GM12878 (cell line): ENCODE data around the gene REPS1. TPM values are rescaled to one million over a fixed set of nuclear protein-coding genes. Genes with fewer than 3 reads are reported as not detected.

Experiments
- ATAC-seq: fragments of 200-7000 bp; cut with Tn5 transposase; 3 replicates; pipeline ENCODE4 v1.9.1; 2020; ENCODE audit warnings: mild to moderate bottlenecking, moderate library complexity
- BruUV-seq: library from RNA; stranded (reverse); fragments of 400-500 nt; replicated peaks from 2 replicates; lab custom pipeline; 2021; lab: Mats Ljungman, UMichigan
- CTCF ChIA-PET: fragments of 300-600 bp; sonication (Branson Sonifier 250); formaldehyde crosslinking; extraction: SDS; loops from one replicate; lab custom pipeline; 2021; ENCODE audit warnings: inconsistent platforms; lab: Yijun Ruan, JAX
- POLR2A ChIA-PET: fragments of 350-600 bp; formaldehyde crosslinking; extraction: SDS; loops from one replicate; lab custom pipeline; 2021; ENCODE audit warnings: inconsistent platforms; lab: Charles Lee
- RAD21 ChIA-PET: fragments of 300-600 bp; sonication (Branson Sonifier 250); formaldehyde crosslinking; loops from one replicate; lab custom pipeline; 2023; ENCODE audit warnings: antibody characterized with exemption; ENCODE audit not compliant: unreplicated experiment; lab: Charles Lee
- SMC1A ChIA-PET: fragments of 300-600 bp; sonication (Branson Sonifier 250); formaldehyde crosslinking; loops from one replicate; lab custom pipeline; 2023; ENCODE audit not compliant: unreplicated experiment, uncharacterized antibody; lab: Charles Lee
- DNase-seq: peaks from one replicate; pipeline ENCODE4 v3.0.0-alpha.2; 2011; ENCODE audit warnings: low read depth, low spot score
- FAIRE-seq: peaks from 3 replicates; lab custom pipeline; 2011; peaks lifted over from hg19 to GRCh38; lab: Jason Lieb, UNC
- H2AFZ ChIP-seq: 2 replicates; pipeline ENCODE4 v1.6.0; 2011; ENCODE audit warnings: low read depth, low read length, control low read depth; ENCODE audit not compliant: control insufficient read depth
- H3K27ac ChIP-seq: 2 replicates; pipeline ENCODE4 v1.5.1; 2011; ENCODE audit warnings: control low read depth; ENCODE audit not compliant: control insufficient read depth, insufficient read depth
- H3K27me3 ChIP-seq, 2 experiments: replicated peaks in 1 of 2; 2 replicates each; pipeline versions ENCODE4 v1.6.0 to v1.6.1; 2011; ENCODE audit warnings: low read length in 1 of 2; ENCODE audit not compliant: control insufficient read depth in 2 of 2, insufficient read depth in 2 of 2
- H3K36me3 ChIP-seq, 2 experiments: 2 replicates each; pipeline ENCODE4 v1.5.1; 2011; ENCODE audit warnings: low read length in 1 of 2; ENCODE audit not compliant: control insufficient read depth in 2 of 2, insufficient read depth in 2 of 2
- H3K4me1 ChIP-seq: 2 replicates; pipeline ENCODE4 v1.6.1; 2011; ENCODE audit warnings: mild to moderate bottlenecking, low read length, moderate library complexity, mixed read lengths; ENCODE audit not compliant: control insufficient read depth, insufficient read depth
- H3K4me2 ChIP-seq: 2 replicates; pipeline ENCODE4 v1.6.0; 2011; ENCODE audit warnings: control low read depth; ENCODE audit not compliant: control insufficient read depth, insufficient read depth
- H3K4me3 ChIP-seq: fragments of 200-600 bp; sonication (generic); 2 replicates; pipeline ENCODE4 v1.5.1; 2016
- H3K79me2 ChIP-seq: 2 replicates; pipeline ENCODE4 v1.6.0; 2011; ENCODE audit warnings: low read length; ENCODE audit not compliant: control insufficient read depth, insufficient read depth
- H3K9ac ChIP-seq: 2 replicates; pipeline ENCODE4 v1.8.0; 2011; ENCODE audit warnings: low read length, control low read depth, mixed read lengths; ENCODE audit not compliant: control insufficient read depth, insufficient read depth
- H3K9me3 ChIP-seq: replicated peaks from 3 replicates; pipeline ENCODE4 v1.5.1; 2011; ENCODE audit warnings: mild to moderate bottlenecking, low read length; ENCODE audit not compliant: control insufficient read depth, insufficient read depth
- H4K20me1 ChIP-seq: 2 replicates; pipeline ENCODE4 v1.6.0; 2011; ENCODE audit not compliant: control insufficient read depth, insufficient read depth
- ATF3 ChIP-seq: IDR thresholded peaks from 2 replicates; pipeline ENCODE4 v1.6.1; 2011; ENCODE audit warnings: low read depth, mild to moderate bottlenecking, low read length, moderate library complexity, borderline replicate concordance; ENCODE audit errors: extremely low read depth
- CHD2 ChIP-seq: IDR thresholded peaks from 2 replicates; pipeline ENCODE4 v1.6.1; 2011; ENCODE audit warnings: low read depth, low read length, improper control_type of control experiment, borderline replicate concordance
- ETV6 ChIP-seq, 2 experiments: fragments of 450-650 bp in 1 of 2; IDR thresholded peaks in 1 of 2; conservative IDR thresholded peaks in 1 of 2; 2 replicates each; pipeline ENCODE4 v1.6.1; 2014; ENCODE audit warnings: antibody characterized with exemption in 1 of 2, borderline replicate concordance in 1 of 2, low read depth in 1 of 2, mild to moderate bottlenecking in 1 of 2, moderate library complexity in 1 of 2
- HDGF ChIP-seq: fragments of 450-650 bp; IDR thresholded peaks from 2 replicates; pipeline ENCODE4 v1.6.1; 2016; ENCODE audit warnings: antibody characterized with exemption
- IKZF2 ChIP-seq, 2 experiments: fragments of 450-650 bp; IDR thresholded peaks; 2 replicates each; pipeline ENCODE4 v1.6.1; 2017; ENCODE audit warnings: mild to moderate bottlenecking in 2 of 2, moderate library complexity in 2 of 2
- NFYB ChIP-seq: IDR thresholded peaks from 2 replicates; pipeline ENCODE4 v1.6.1; 2011; ENCODE audit warnings: low read depth, mild to moderate bottlenecking, low read length, improper control_type of control experiment, moderate library complexity; ENCODE audit not compliant: insufficient read depth
- NKRF ChIP-seq: fragments of 450-650 bp; conservative IDR thresholded peaks from 2 replicates; pipeline ENCODE4 v1.6.1; 2017; ENCODE audit warnings: mild to moderate bottlenecking, moderate library complexity
- PML ChIP-seq: IDR thresholded peaks from 2 replicates; pipeline ENCODE4 v1.6.1; 2012; ENCODE audit warnings: low read length, inconsistent platforms
- TAF1 ChIP-seq: IDR thresholded peaks from 2 replicates; pipeline ENCODE4 v1.6.1; 2011; ENCODE audit warnings: mild to moderate bottlenecking, low read depth, low read length, borderline replicate concordance
- TBL1XR1 ChIP-seq: IDR thresholded peaks from 2 replicates; pipeline ENCODE4 v1.6.1; 2012; ENCODE audit warnings: low read depth, low read length, improper control_type of control experiment
- USF2 ChIP-seq: IDR thresholded peaks from 2 replicates; pipeline ENCODE4 v1.6.1; 2011; ENCODE audit warnings: low read depth, low read length, improper control_type of control experiment, borderline replicate concordance
- WRNIP1 ChIP-seq: IDR thresholded peaks from 2 replicates; pipeline ENCODE4 v1.6.1; 2011; ENCODE audit warnings: low read depth, low read length, improper control_type of control experiment, borderline replicate concordance
- WGBS: methylation state at CpG from one replicate; pipeline ENCODE4 v1.1.6; 2016; ENCODE audit warnings: low lambda C conversion rate; ENCODE audit not compliant: insufficient replicate concordance, insufficient coverage; ENCODE audit errors: missing lambda C conversion rate; 5-methylcytosine and 5-hydroxymethylcytosine counted together
- in situ Hi-C: fragments of 300-500 bp; cut with MboI; formaldehyde crosslinking; loops from 9 replicates; pipeline ENCODE4 v1.14.3; 2018; ENCODE audit warnings: mixed read lengths
- intact Hi-C: fragments of 100-400 bp; cut with micrococcal nuclease; formaldehyde crosslinking; loops from one replicate; pipeline ENCODE4 v1.14.2; 2022; ENCODE audit not compliant: unreplicated experiment
- polyA plus RNA-seq, 11 experiments: library from polyadenylated mRNA; depleted of rRNA in 4 of 11; unstranded in 6 of 11; stranded (reverse) in 5 of 11; fragments of >200 nt; fragmentation: Nextera tagmentation in 4 of 11; fragmentation: Illumina TruSeq in 1 of 11; extraction: Ambion mirVana in 4 of 11; extraction: Trizol in 1 of 11; gene quantifications; 1 replicate in 1 of 11; 2 replicates in 10 of 11; pipeline versions ENCODE4 v1.2.1 to v1.2.3, GENCODE V29; 2011 to 2016; ENCODE audit warnings: inconsistent platforms in 2 of 11, missing spikeins in 2 of 11, low read depth in 1 of 11
- total RNA-seq, 4 experiments: library from RNA; depleted of rRNA in 3 of 4; stranded (reverse); fragments of >200 nt in 3 of 4; fragmentation: Illumina TruSeq in 1 of 4; extraction: Trizol in 1 of 4; gene quantifications; 2 replicates each; pipeline versions ENCODE4 v1.2.1 to v1.2.3, GENCODE V29; 2013 to 2021

Gene REPS1
- total and polyA plus RNA-seq, 10 of the 15 experiments (the other 5 are each of a cell fraction or from before 2014, with no cell fraction given): 13.7 to 59.3 (median 31.7) TPM

GRCh38 chr6:138971601-138972000 lies 16.5 kb downstream of the REPS1 start:
- intact Hi-C loops: no loop called here
- Histone ChIP-seq H2AFZ (no peak overlapping the region), H3K27me3 (no peaks in the 10 kb centered on the region), H4K20me1 (no peaks in the 10 kb centered on the region), H3K9me3 (no peaks in the 10 kb centered on the region; the same call in 2 of the 3 replicates), H3K4me2 (no peak overlapping the region), H3K79me2 (peaks cover 77% of the 10 kb centered on the region), H3K4me3 (no peak overlapping the region), H3K4me1 (peaks cover 16% of the 10 kb centered on the region), H3K36me3 (no peaks in the 10 kb centered on the region), H3K9ac (no peak overlapping the region; the same call in 1 of the 2 replicates), H3K27ac (0 out of 2 replicates have a peak overlapping the region, but pooled peaks have one; percentile 11)
- TF ChIP-seq TAF1: no peak
- TF ChIP-seq HDGF: no peak
- TF ChIP-seq USF2: no peak
- TF ChIP-seq NFYB: no peak
- TF ChIP-seq CHD2: no peak
- TF ChIP-seq IKZF2 (IDR thresholded peaks at IDR 0.05): no peak
- TF ChIP-seq TBL1XR1: no peak
- no peak for TF ChIP-seq ETV6 (conservative IDR thresholded peaks at IDR 0.05 in 1 of 2, IDR thresholded peaks at IDR 0.05 in 1 of 2; ENCODE audit: borderline replicate concordance in 1 of 2, low read depth in 1 of 2)
- TF ChIP-seq NKRF: no peak
- no peak for TF ChIP-seq PML
- TF ChIP-seq WRNIP1: no peak
- no peak for TF ChIP-seq ATF3
- ChIA-PET CTCF (interaction anchor here (1.2 to 3.4 kb wide), 4 partner anchors 10 to 157 kb away, joined by 3 to 13 read pairs (median 4); no protein-coding TSS in a partner anchor), POLR2A (interaction anchor here (0.7 to 1.4 kb wide), 3 partner anchors 10 to 1724 kb away, joined by 3 read pairs; no protein-coding TSS in a partner anchor), RAD21 (interaction anchor here (0.6 to 2.0 kb wide), 6 partner anchors 11 to 280 kb away, joined by 3 to 5 read pairs (median 3); no protein-coding TSS in a partner anchor), SMC1A (interaction anchor here (0.6 to 4.2 kb wide), 10 partner anchors 10 to 701 kb away, joined by 3 to 24 read pairs (median 5); partner anchors contain the start of gene REPS1)
- BruUV-seq: no TSS peak
- DNase-seq (no peak), FAIRE-seq (no peak), ATAC-seq (peak; percentile 35)
- in situ Hi-C loops: no loop called here
- WGBS: 84% methylated on average over 3 of the region's 3 CpGs
